Endothelial cell of umbilical vein (primary cell): ENCODE data around the gene ZNF511.

ENCODE experiments used
- POLR2A ChIP-seq: IDR thresholded peaks from 2 replicates; pipeline ENCODE4 v1.6.1; 2012; ENCODE audit warnings: low read depth, mild to moderate bottlenecking, control low read depth, low read length
- TF ChIP-seq, protein P1 (sequence below), 2 donors: IDR thresholded peaks; 1 replicate in 1 of 2; 2 replicates in 1 of 2; pipeline ENCODE4 v1.5.1; 2011; ENCODE audit warnings: low read length in 2 of 2, mild to moderate bottlenecking in 2 of 2, moderate library complexity in 2 of 2, control low read depth in 1 of 2, inconsistent platforms in 1 of 2, low read depth in 1 of 2; ENCODE audit not compliant: insufficient read depth in 1 of 2; ENCODE audit errors: extremely low read depth in 1 of 2

DNA sequence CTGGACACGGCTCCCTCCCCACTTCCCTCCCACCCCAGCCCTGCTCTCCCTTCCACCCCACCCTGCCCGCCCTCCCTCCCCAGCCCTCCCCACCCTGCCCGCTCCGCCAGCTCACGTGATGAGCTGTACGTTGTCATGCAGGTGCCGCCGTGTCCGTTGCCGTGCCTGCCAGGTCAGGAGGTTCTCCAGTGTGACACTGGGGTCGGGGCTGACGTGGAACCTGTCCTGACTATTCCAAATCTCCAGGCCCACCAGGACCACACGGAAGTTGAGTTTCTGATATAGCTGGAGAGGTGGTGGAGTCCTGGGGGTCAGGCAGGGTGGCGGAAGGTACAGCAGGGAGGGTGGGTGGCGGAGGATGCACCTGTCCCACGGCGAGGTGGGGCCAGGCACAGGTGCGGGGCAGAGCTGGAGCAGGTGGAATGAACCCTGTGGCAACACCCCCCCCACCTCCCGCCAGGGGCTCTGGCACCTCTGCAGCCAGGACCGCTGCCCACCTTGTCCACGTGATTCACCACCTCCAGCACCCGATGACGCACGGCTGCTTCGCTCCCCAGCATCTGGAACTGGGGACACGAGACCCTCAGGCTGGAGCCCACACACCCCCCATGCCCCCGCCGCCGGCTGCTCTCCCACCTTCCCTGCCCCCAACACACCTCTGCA is 36.3 kb upstream of the ZNF511 start:
- TF ChIP-seq, protein P1, sequence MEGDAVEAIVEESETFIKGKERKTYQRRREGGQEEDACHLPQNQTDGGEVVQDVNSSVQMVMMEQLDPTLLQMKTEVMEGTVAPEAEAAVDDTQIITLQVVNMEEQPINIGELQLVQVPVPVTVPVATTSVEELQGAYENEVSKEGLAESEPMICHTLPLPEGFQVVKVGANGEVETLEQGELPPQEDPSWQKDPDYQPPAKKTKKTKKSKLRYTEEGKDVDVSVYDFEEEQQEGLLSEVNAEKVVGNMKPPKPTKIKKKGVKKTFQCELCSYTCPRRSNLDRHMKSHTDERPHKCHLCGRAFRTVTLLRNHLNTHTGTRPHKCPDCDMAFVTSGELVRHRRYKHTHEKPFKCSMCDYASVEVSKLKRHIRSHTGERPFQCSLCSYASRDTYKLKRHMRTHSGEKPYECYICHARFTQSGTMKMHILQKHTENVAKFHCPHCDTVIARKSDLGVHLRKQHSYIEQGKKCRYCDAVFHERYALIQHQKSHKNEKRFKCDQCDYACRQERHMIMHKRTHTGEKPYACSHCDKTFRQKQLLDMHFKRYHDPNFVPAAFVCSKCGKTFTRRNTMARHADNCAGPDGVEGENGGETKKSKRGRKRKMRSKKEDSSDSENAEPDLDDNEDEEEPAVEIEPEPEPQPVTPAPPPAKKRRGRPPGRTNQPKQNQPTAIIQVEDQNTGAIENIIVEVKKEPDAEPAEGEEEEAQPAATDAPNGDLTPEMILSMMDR (IDR thresholded peaks at IDR 0.05; ENCODE audit: extremely low read depth in 1 of 2, insufficient read depth in 1 of 2, low read depth in 1 of 2, low read length in 2 of 2), result no peak
- no peak for TF ChIP-seq POLR2A
